ENCODE data around the gene COL6A6. TPM values are rescaled to one million over a fixed set of nuclear protein-coding genes. Genes with fewer than 3 reads are reported as not detected.

Gene COL6A6
- total RNA-seq, 2 donors from 2014 or later: 0.83 to 4.0 TPM

DNA sequence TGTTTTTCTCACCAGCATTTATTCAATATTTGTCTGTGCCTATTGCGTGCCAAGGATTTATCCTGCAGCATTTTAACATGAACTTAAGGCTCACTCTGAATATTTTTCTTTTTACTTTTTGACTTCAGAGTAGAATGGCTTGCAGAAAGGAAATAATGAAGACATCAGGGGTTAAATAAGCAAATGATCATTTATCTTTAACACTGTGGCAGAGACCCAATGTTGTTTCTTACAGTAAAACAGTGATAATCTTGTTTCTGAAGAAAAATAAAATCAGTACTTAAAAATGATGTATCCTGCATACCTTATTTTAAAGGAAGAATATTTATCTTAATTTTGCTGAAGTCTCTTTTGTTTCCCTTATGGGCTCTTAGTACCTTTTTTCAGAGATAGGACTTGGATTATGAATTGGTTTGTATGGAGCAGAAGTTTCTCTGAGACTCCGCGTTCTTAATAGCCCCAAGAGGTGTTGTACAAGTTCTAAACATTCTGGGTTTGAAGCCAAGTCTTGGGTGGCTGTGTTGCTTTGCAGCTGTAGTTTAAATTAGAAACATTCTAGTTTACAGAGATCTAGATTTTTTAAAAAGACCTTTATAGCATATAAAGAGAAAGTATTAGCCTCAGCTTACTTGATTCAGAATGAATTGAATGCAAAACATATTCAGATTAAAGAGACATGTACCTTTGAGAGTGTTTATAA lies 40.5 kb downstream of the COL6A6 start:
- no peaks in the 10 kb centered on the region for H3K36me3 ChIP-seq
- H3K9me3 ChIP-seq: peaks cover 0 to 9% of the 10 kb centered on the region in 2 donors
- H3K27ac ChIP-seq: no peak overlapping the region
- no peak for DNase-seq (ENCODE audit: low spot score)
- H3K4me3 ChIP-seq: no peak overlapping the region
- no peaks in the 10 kb centered on the region for H3K27me3 ChIP-seq
- H3K4me1 ChIP-seq: no peaks in the 10 kb centered on the region
- TF ChIP-seq, protein P1, sequence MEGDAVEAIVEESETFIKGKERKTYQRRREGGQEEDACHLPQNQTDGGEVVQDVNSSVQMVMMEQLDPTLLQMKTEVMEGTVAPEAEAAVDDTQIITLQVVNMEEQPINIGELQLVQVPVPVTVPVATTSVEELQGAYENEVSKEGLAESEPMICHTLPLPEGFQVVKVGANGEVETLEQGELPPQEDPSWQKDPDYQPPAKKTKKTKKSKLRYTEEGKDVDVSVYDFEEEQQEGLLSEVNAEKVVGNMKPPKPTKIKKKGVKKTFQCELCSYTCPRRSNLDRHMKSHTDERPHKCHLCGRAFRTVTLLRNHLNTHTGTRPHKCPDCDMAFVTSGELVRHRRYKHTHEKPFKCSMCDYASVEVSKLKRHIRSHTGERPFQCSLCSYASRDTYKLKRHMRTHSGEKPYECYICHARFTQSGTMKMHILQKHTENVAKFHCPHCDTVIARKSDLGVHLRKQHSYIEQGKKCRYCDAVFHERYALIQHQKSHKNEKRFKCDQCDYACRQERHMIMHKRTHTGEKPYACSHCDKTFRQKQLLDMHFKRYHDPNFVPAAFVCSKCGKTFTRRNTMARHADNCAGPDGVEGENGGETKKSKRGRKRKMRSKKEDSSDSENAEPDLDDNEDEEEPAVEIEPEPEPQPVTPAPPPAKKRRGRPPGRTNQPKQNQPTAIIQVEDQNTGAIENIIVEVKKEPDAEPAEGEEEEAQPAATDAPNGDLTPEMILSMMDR (IDR thresholded peaks at IDR 0.05): no peak

DNA sequence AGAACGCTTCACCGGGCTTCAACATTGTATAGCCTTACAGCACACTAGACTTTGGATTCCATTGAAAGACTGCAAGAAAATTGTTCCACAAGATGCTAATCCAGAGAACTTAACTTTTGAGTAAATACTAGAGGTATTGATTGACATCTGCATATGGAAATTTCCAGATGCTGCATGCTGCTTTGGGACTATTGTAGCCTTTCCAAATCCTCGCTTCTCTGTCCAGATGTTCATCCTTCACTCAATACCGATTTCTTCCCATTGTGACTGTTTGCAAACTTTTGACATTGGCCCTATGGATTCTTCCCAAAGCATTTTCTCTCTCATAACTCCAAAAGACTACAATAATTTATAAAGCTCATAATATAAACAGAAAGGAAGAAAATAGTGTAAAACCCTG lies 41.4 kb downstream of the COL6A6 start:
- Histone ChIP-seq H3K4me3 (no peak overlapping the region), H3K27ac (no peak overlapping the region), H3K9me3 (peaks cover 0 to 2% of the 10 kb centered on the region in 2 donors), H3K4me1 (no peaks in the 10 kb centered on the region), H3K27me3 (no peaks in the 10 kb centered on the region), H3K36me3 (no peaks in the 10 kb centered on the region)
- TF ChIP-seq, protein P1 (IDR thresholded peaks at IDR 0.05): no peak
- DNase-seq (ENCODE audit: low spot score): no peak

DNA sequence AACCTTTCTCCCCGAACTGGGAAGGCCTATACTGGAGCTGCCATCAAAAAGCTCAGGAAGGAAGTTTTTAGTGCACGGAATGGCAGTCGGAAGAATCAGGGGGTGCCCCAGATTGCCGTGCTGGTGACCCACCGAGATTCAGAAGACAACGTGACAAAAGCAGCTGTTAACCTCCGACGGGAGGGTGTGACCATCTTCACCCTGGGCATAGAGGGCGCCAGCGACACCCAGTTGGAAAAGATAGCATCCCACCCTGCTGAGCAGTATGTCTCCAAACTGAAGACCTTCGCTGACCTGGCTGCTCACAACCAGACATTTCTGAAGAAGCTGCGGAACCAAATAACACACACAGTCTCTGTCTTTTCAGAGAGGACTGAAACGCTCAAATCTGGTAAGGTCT lies 48.2 kb downstream of the COL6A6 start:
- Histone ChIP-seq H3K4me3 (no peak overlapping the region), H3K36me3 (no peaks in the 10 kb centered on the region), H3K27me3 (no peaks in the 10 kb centered on the region), H3K9me3 (no peaks in the 10 kb centered on the region), H3K27ac (no peak overlapping the region), H3K4me1 (no peaks in the 10 kb centered on the region)
- TF ChIP-seq, protein P1 (IDR thresholded peaks at IDR 0.05): no peak
- no peak for DNase-seq (ENCODE audit: low spot score)

Other genes starting within 250 kb of the COL6A6 start
- not detected for gene COL6A5, start 171.5 kb upstream of the COL6A6 start, total RNA-seq
- 10 to 100 TPM; 24.4 to 25.9 TPM for gene PIK3R4, start 229.7 kb downstream of the COL6A6 start, total RNA-seq